Keratinocyte (primary cell): ENCODE data around the gene PPM1A. TPM values are rescaled to one million over a fixed set of nuclear protein-coding genes. Genes with fewer than 3 reads are reported as not detected.

ENCODE experiments used
- DNase-seq: peaks from one replicate; pipeline ENCODE4 v3.0.0-alpha.2; 2011; ENCODE audit warnings: low read depth, missing footprints, low spot score
- FAIRE-seq: peaks from 2 replicates; lab custom pipeline; 2011; peaks lifted over from hg19 to GRCh38; lab: Jason Lieb, UNC
- H2AFZ ChIP-seq: 2 replicates; pipeline ENCODE4 v1.6.0; 2012; ENCODE audit warnings: low read length, control low read depth, inconsistent platforms; ENCODE audit not compliant: control insufficient read depth
- H3K27ac ChIP-seq: 2 replicates; pipeline ENCODE4 v1.5.1; 2011; ENCODE audit warnings: low read length; ENCODE audit not compliant: control insufficient read depth, insufficient read depth
- H3K27me3 ChIP-seq: 3 replicates; pipeline ENCODE4 v1.6.0; 2011; ENCODE audit warnings: low read length; ENCODE audit not compliant: control insufficient read depth, insufficient read depth; ENCODE audit errors: extremely low read depth
- H3K36me3 ChIP-seq, 2 experiments: 2 replicates in 1 of 2; 3 replicates in 1 of 2; pipeline ENCODE4 v1.5.1; 2011; ENCODE audit warnings: low read length in 2 of 2, mild to moderate bottlenecking in 1 of 2; ENCODE audit not compliant: control insufficient read depth in 2 of 2, insufficient read depth in 2 of 2; ENCODE audit errors: extremely low read depth in 1 of 2
- H3K4me1 ChIP-seq: 3 replicates; pipeline ENCODE4 v1.5.1; 2011; ENCODE audit warnings: low read length; ENCODE audit not compliant: control insufficient read depth, insufficient read depth; ENCODE audit errors: extremely low read depth
- H3K4me2 ChIP-seq: 3 replicates; pipeline ENCODE4 v1.6.0; 2011; ENCODE audit warnings: low read depth, low read length; ENCODE audit not compliant: control insufficient read depth, insufficient read depth; ENCODE audit errors: extremely low read depth
- H3K4me3 ChIP-seq, 3 experiments: fragments of 200-600 bp in 1 of 3; sonication (generic) in 1 of 3; 2 replicates in 2 of 3; 3 replicates in 1 of 3; pipeline ENCODE4 v1.5.1; 2011 to 2016; ENCODE audit warnings: low read length in 3 of 3, mild to moderate bottlenecking in 3 of 3, control low read depth in 2 of 3, inconsistent platforms in 1 of 3, low read depth in 1 of 3, mixed read lengths in 1 of 3, mixed run types in 1 of 3, moderate library complexity in 1 of 3; ENCODE audit not compliant: control insufficient read depth in 2 of 3, insufficient read depth in 2 of 3; ENCODE audit errors: extremely low read depth in 1 of 3
- H3K79me2 ChIP-seq: 2 replicates; pipeline ENCODE4 v1.6.0; 2012; ENCODE audit warnings: low read length; ENCODE audit not compliant: control insufficient read depth, insufficient read depth
- H3K9ac ChIP-seq: 3 replicates; pipeline ENCODE4 v1.6.0; 2011; ENCODE audit warnings: low read length; ENCODE audit not compliant: control insufficient read depth, insufficient read depth; ENCODE audit errors: extremely low read depth
- H3K9me1 ChIP-seq: 3 replicates; pipeline ENCODE4 v1.6.0; 2011; ENCODE audit warnings: low read length; ENCODE audit not compliant: control insufficient read depth, insufficient read depth; ENCODE audit errors: extremely low read depth
- H3K9me3 ChIP-seq: 2 replicates; pipeline ENCODE4 v1.5.1; 2012; ENCODE audit warnings: low read depth, low read length; ENCODE audit not compliant: control insufficient read depth
- H4K20me1 ChIP-seq: 3 replicates; pipeline ENCODE4 v1.6.0; 2011; ENCODE audit warnings: low read length; ENCODE audit not compliant: control insufficient read depth, insufficient read depth; ENCODE audit errors: extremely low read depth
- CTCF ChIP-seq, 3 experiments: IDR thresholded peaks in 1 of 3; conservative IDR thresholded peaks in 1 of 3; optimal IDR thresholded peaks in 1 of 3; 2 replicates in 2 of 3; 3 replicates in 1 of 3; pipeline versions ENCODE3 to v1.5.1; 2011; ENCODE audit warnings: low read length in 3 of 3, mild to moderate bottlenecking in 3 of 3, moderate library complexity in 2 of 3, control low read depth in 1 of 3, inconsistent platforms in 1 of 3; ENCODE audit not compliant: insufficient read depth in 2 of 3; ENCODE audit errors: extremely low read depth in 1 of 3
- EZH2 ChIP-seq: IDR thresholded peaks from one replicate; pipeline ENCODE4 v1.6.1; 2012; ENCODE audit warnings: inconsistent platforms, mild to moderate bottlenecking, low read length, moderate library complexity
- dilution Hi-C: fragments of 300-500 bp; cut with MboI; formaldehyde crosslinking; loops from one replicate; pipeline ENCODE4 v1.7.0; 2020; ENCODE audit warnings: low sequenced_read_pairs; ENCODE audit not compliant: extremely low pct_ligation_motif_present
- polyA plus RNA-seq, 5 experiments: library from polyadenylated mRNA; depleted of rRNA in 3 of 5; stranded (reverse) in 3 of 5; stranded (forward) in 1 of 5; unstranded in 1 of 5; fragments of >200 nt; gene quantifications; 1 replicate in 1 of 5; 2 replicates in 3 of 5; 3 replicates in 1 of 5; pipeline versions ENCODE4 v1.2.1 to v1.2.3, GENCODE V29; 2011 to 2012; ENCODE audit warnings: missing spikeins in 2 of 5, low read depth in 1 of 5, low replicate concordance in 1 of 5

Gene PPM1A
- polyA plus RNA-seq, 1 donor (not counting 4 experiments of a cell fraction or from before 2014, with no cell fraction given): 44.5 TPM

- no peak overlapping the region for H3K27ac ChIP-seq
- H3K36me3 ChIP-seq: no peaks in the 10 kb centered on the region
- no peaks in the 10 kb centered on the region for H3K9me3 ChIP-seq
- H3K9me1 ChIP-seq: no peaks in the 10 kb centered on the region
- H3K9ac ChIP-seq: no peak overlapping the region
- no peaks in the 10 kb centered on the region for H3K4me1 ChIP-seq
- no peak overlapping the region for H2AFZ ChIP-seq
- TF ChIP-seq EZH2: no peak
- no peak for TF ChIP-seq CTCF (optimal IDR thresholded peaks at IDR 0.05 in 1 of 3, IDR thresholded peaks at IDR 0.05 in 1 of 3, conservative IDR thresholded peaks at IDR 0.05 in 1 of 3; ENCODE audit: extremely low read depth in 1 of 3, insufficient read depth in 2 of 3, low read length in 3 of 3)
- no peaks in the 10 kb centered on the region for H3K79me2 ChIP-seq
- H3K4me3 ChIP-seq: no peak overlapping the region
- peaks cover 9% of the 10 kb centered on the region for H3K27me3 ChIP-seq
- no peak for FAIRE-seq
- no peaks in the 10 kb centered on the region for H4K20me1 ChIP-seq
- dilution Hi-C loops: no loop called here
- no peak for DNase-seq
- no peak overlapping the region for H3K4me2 ChIP-seq
These were observed 62.4 kb downstream of the PPM1A start for GRCh38 chr14:60311417-60311816.

GRCh38 chr14:60313093-60313492 lies 64.1 kb downstream of the PPM1A start:
- H3K9me1 ChIP-seq: no peaks in the 10 kb centered on the region
- peaks cover 11% of the 10 kb centered on the region for H3K27me3 ChIP-seq
- H3K9ac ChIP-seq: no peak overlapping the region
- no peak for TF ChIP-seq CTCF (optimal IDR thresholded peaks at IDR 0.05 in 1 of 3, IDR thresholded peaks at IDR 0.05 in 1 of 3, conservative IDR thresholded peaks at IDR 0.05 in 1 of 3; ENCODE audit: extremely low read depth in 1 of 3, insufficient read depth in 2 of 3, low read length in 3 of 3)
- no peak for TF ChIP-seq EZH2
- no peak overlapping the region for H3K4me2 ChIP-seq
- H4K20me1 ChIP-seq: no peaks in the 10 kb centered on the region
- H3K36me3 ChIP-seq: no peaks in the 10 kb centered on the region
- FAIRE-seq: no peak
- no peaks in the 10 kb centered on the region for H3K79me2 ChIP-seq
- H3K9me3 ChIP-seq: no peaks in the 10 kb centered on the region
- no peak for DNase-seq
- no peak overlapping the region for H3K27ac ChIP-seq
- no peak overlapping the region for H2AFZ ChIP-seq
- no peak overlapping the region for H3K4me3 ChIP-seq
- dilution Hi-C loops: no loop called here
- no peaks in the 10 kb centered on the region for H3K4me1 ChIP-seq
